PC-9 (cell line): Measurements from ENCODE around the gene IL34.

ENCODE experiments used
- CTCF ChIP-seq: fragments of 200-600 bp; sonication (generic); conservative IDR thresholded peaks from 2 replicates; pipeline ENCODE4 v1.6.1; 2017; ENCODE audit warnings: mixed run types, antibody characterized with exemption, mild to moderate bottlenecking, moderate library complexity
- EZH2 ChIP-seq: fragments of 200-600 bp; sonication (generic); IDR thresholded peaks from 2 replicates; pipeline ENCODE4 v1.8.0; 2017; ENCODE audit warnings: antibody characterized with exemption, low read depth

- TF ChIP-seq EZH2 (no peak), CTCF (peak; percentile 94)
These were observed 7.7 kb downstream of the IL34 start for GRCh38 chr16:70653809-70654771.
